H1 (cell line): ENCODE data around the gene RSAD2. TPM values are rescaled to one million over a fixed set of nuclear protein-coding genes. Genes with fewer than 3 reads are reported as not detected.

Source experiments
- CBX8 ChIP-seq: fragments of 300-800, 300-1000 bp; sonication (generic); IDR thresholded peaks from 2 replicates; pipeline ENCODE4 v1.7.1; 2016; ENCODE audit warnings: low read depth, low read length, borderline replicate concordance
- NANOG ChIP-seq: IDR thresholded peaks from 2 replicates; pipeline ENCODE4 v1.6.1; 2011; ENCODE audit warnings: low read length, low read depth, mild to moderate bottlenecking, inconsistent platforms; ENCODE audit not compliant: insufficient read depth, poor library complexity, severe bottlenecking
- POLR2AphosphoS5 ChIP-seq: IDR thresholded peaks from 2 replicates; pipeline ENCODE4 v1.6.1; 2011; ENCODE audit warnings: low read depth, low read length
- YY1 ChIP-seq: IDR thresholded peaks from 2 replicates; pipeline ENCODE4 v1.6.1; 2011; ENCODE audit warnings: low read depth, mild to moderate bottlenecking, low read length
- polyA plus RNA-seq, 7 experiments: library from polyadenylated mRNA; depleted of rRNA in 3 of 7; stranded (reverse) in 5 of 7; unstranded in 2 of 7; fragments of >200 nt in 5 of 7; fragments of 200-250 nt in 2 of 7; gene quantifications; 1 replicate in 5 of 7; 2 replicates in 1 of 7; 4 replicates in 1 of 7; pipeline versions ENCODE4 v1.2.1 to v1.2.3, GENCODE V29; 2011 to 2013; ENCODE audit warnings: missing spikeins in 2 of 7, mixed read lengths in 2 of 7
- total RNA-seq: library from RNA; stranded (reverse); fragmentation: NEBNext Ultra II Directional; extraction: Animal tissue kit (Norgen Biotek cat#: 25700); gene quantifications from 2 replicates; pipeline ENCODE4 v1.2.1, GENCODE V29; 2021

The RSAD2 gene
- total and polyA plus RNA-seq, 2 of the 8 experiments (the other 6 are each of a cell fraction or from before 2014, with no cell fraction given) = not detected

GRCh38 chr2:6906165-6906741 lies 28.7 kb downstream of the RSAD2 start (continued):
- TF ChIP-seq YY1 (no peak), NANOG (no peak), POLR2AphosphoS5 (no peak), CBX8 (no peak)
- TF ChIP-seq, all 59 proteins: peak for 0
